ENCODE data around the gene CSTPP1.

GRCh38 chr11:47160753-47161133 lies 224.2 kb downstream of the CSTPP1 start:
- TF ChIP-seq POLR2AphosphoS5 (IDR thresholded peaks at IDR 0.05) (no peak), EP300 (IDR thresholded peaks at IDR 0.05) (no peak)
- TF ChIP-seq, protein P1, sequence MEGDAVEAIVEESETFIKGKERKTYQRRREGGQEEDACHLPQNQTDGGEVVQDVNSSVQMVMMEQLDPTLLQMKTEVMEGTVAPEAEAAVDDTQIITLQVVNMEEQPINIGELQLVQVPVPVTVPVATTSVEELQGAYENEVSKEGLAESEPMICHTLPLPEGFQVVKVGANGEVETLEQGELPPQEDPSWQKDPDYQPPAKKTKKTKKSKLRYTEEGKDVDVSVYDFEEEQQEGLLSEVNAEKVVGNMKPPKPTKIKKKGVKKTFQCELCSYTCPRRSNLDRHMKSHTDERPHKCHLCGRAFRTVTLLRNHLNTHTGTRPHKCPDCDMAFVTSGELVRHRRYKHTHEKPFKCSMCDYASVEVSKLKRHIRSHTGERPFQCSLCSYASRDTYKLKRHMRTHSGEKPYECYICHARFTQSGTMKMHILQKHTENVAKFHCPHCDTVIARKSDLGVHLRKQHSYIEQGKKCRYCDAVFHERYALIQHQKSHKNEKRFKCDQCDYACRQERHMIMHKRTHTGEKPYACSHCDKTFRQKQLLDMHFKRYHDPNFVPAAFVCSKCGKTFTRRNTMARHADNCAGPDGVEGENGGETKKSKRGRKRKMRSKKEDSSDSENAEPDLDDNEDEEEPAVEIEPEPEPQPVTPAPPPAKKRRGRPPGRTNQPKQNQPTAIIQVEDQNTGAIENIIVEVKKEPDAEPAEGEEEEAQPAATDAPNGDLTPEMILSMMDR (IDR thresholded peaks at IDR 0.05): no peak

All from gastroesophageal sphincter (tissue), 3 donors.